Prostate gland (tissue), 2 donors: Measurements from ENCODE around the gene STING1. TPM values are rescaled to one million over a fixed set of nuclear protein-coding genes. Genes with fewer than 3 reads are reported as not detected.
"Not testable (repeated sequence)": the region's sequence is repeated elsewhere in the genome, so short reads cannot be mapped to it uniquely, and the experiment has no call there.

Source experiments
- DNase-seq: peaks from one replicate; pipeline ENCODE4 v3.0.0-alpha.2; 2019; ENCODE audit warnings: low spot score
- H3K27ac ChIP-seq, 2 donors: fragments of 200-600 bp; sonication (generic); 2 replicates each; pipeline ENCODE4 v1.5.1; 2017 to 2019
- H3K27me3 ChIP-seq: fragments of 200-600 bp; sonication (generic); replicated peaks from 2 replicates; pipeline ENCODE4 v1.5.1; 2019; ENCODE audit not compliant: insufficient read depth
- H3K36me3 ChIP-seq, 2 donors: fragments of 200-600 bp; sonication (generic); 1 replicate in 1 of 2; 2 replicates in 1 of 2; pipeline versions ENCODE4 v1.5.1 to v1.8.1; 2017 to 2019
- H3K4me1 ChIP-seq: fragments of 200-600 bp; sonication (generic); replicated peaks from 2 replicates; pipeline ENCODE4 v1.5.1; 2019
- H3K4me3 ChIP-seq, 2 donors: fragments of 200-600 bp; sonication (generic); 2 replicates each; pipeline ENCODE4 v1.5.1; 2017 to 2019
- H3K9me3 ChIP-seq: fragments of 200-600 bp; sonication (generic); 2 replicates; pipeline ENCODE4 v1.5.1; 2017
- CTCF ChIP-seq, 4 experiments: fragments of 200-600 bp in 2 of 4; fragments of 450-650 bp in 2 of 4; sonication (generic) in 2 of 4; IDR thresholded peaks; 1 replicate in 3 of 4; 2 replicates in 1 of 4; pipeline ENCODE4 v1.5.1; 2016 to 2019; ENCODE audit warnings: antibody characterized with exemption in 4 of 4, mild to moderate bottlenecking in 2 of 4, moderate library complexity in 2 of 4
- POLR2A ChIP-seq: fragments of 450-650 bp; IDR thresholded peaks from one replicate; pipeline ENCODE4 v1.6.1; 2016; ENCODE audit warnings: antibody characterized with exemption, mild to moderate bottlenecking
- POLR2AphosphoS5 ChIP-seq: sonication (generic); formaldehyde crosslinking; IDR thresholded peaks from one replicate; pipeline ENCODE4 v1.6.1; 2017; ENCODE audit warnings: antibody characterized with exemption
- WGBS: methylation state at CpG from one replicate; pipeline ENCODE4 v1.1.5; 2018; 5-methylcytosine and 5-hydroxymethylcytosine counted together
- intact Hi-C: fragments of 100-400 bp; cut with DNase I; formaldehyde crosslinking; loops from one replicate; pipeline ENCODE4 v1.14.2; 2022
- total RNA-seq, 2 donors: library from RNA; depleted of rRNA; stranded (reverse); fragments of >200 nt; gene quantifications; one replicate each; pipeline ENCODE4 v1.1.0, GENCODE V29; 2016

Gene STING1
- total RNA-seq, 2 donors from 2014 or later: 33.8 to 59.1 TPM

GRCh38 chr5:139488260-139488659 is 5.7 kb upstream of the STING1 start:
- H3K36me3 ChIP-seq: no peaks in the 10 kb centered on the region
- intact Hi-C loops: no loop called here
- no peaks in the 10 kb centered on the region for H3K9me3 ChIP-seq
- no peak for DNase-seq
- no peaks in the 10 kb centered on the region for H3K27me3 ChIP-seq
- 68% methylated on average over 3 of the region's 3 CpGs for WGBS
- no peak overlapping the region for H3K27ac ChIP-seq
- H3K4me1 ChIP-seq: no peaks in the 10 kb centered on the region
- TF ChIP-seq CTCF (IDR thresholded peaks at IDR 0.05) (no peak), POLR2A (no peak), POLR2AphosphoS5 (no peak)
- no peak overlapping the region for H3K4me3 ChIP-seq

- H3K27ac ChIP-seq: no peak overlapping the region
- TF ChIP-seq POLR2A (no peak), CTCF (IDR thresholded peaks at IDR 0.05) (no peak), POLR2AphosphoS5 (no peak)
- H3K4me3 ChIP-seq: no peak overlapping the region
- no peaks in the 10 kb centered on the region for H3K4me1 ChIP-seq
- no peaks in the 10 kb centered on the region for H3K9me3 ChIP-seq
- intact Hi-C loops: no loop called here
- no peaks in the 10 kb centered on the region for H3K36me3 ChIP-seq
- no peak for DNase-seq
- WGBS: 85% methylated on average over 7 of the region's 7 CpGs
- no peaks in the 10 kb centered on the region for H3K27me3 ChIP-seq
These were observed 3.6 kb upstream of the STING1 start for GRCh38 chr5:139486201-139486600.

- H3K4me3 ChIP-seq: peak overlapping the region in 1 of 2 donors; percentile 31
These were observed 291 bp upstream of the STING1 start for GRCh38 chr5:139482890-139483208.

GRCh38 chr5:139481580-139482049 is 943 bp downstream of the STING1 start:
- TF ChIP-seq CTCF (IDR thresholded peaks at IDR 0.05): peak in 2 of 4 experiments; percentile 7 to 38
- no peak for TF ChIP-seq POLR2AphosphoS5
- Histone ChIP-seq H3K9me3 (no peaks in the 10 kb centered on the region), H3K27ac (peak overlapping the region; percentile 81 to 84), H3K27me3 (no peaks in the 10 kb centered on the region), H3K4me3 (peak overlapping the region; percentile 19 to 31), H3K36me3 (no peaks in the 10 kb centered on the region), H3K4me1 (no peaks in the 10 kb centered on the region)
- DNase-seq: no peak
- intact Hi-C loops: no loop called here
- 45% methylated on average over 5 of the region's 5 CpGs for WGBS

More at GRCh38 chr5:139482890-139483208, 291 bp upstream of the STING1 start:
- H3K9me3 ChIP-seq, intact Hi-C loops, H3K27me3 ChIP-seq, DNase-seq, H3K4me1 ChIP-seq, H3K36me3 ChIP-seq: not testable (repeated sequence)
- WGBS: 70% methylated on average over 6 of the region's 6 CpGs
- H3K27ac ChIP-seq: peak overlapping the region; percentile 81 to 84

GRCh38 chr5:139481122-139481533 is 1.4 kb downstream of the STING1 start:
- peak; percentile 42 for DNase-seq
- intact Hi-C loops: no loop called here
- no peaks in the 10 kb centered on the region for H3K4me1 ChIP-seq
- no peaks in the 10 kb centered on the region for H3K9me3 ChIP-seq
- peak overlapping the region; percentile 81 to 84 for H3K27ac ChIP-seq
- TF ChIP-seq POLR2A (peak; percentile 11), POLR2AphosphoS5 (no peak)
- WGBS: 21% methylated on average over 11 of the region's 12 CpGs
- peak overlapping the region; percentile 19 to 31 for H3K4me3 ChIP-seq
- no peaks in the 10 kb centered on the region for H3K27me3 ChIP-seq
- no peaks in the 10 kb centered on the region for H3K36me3 ChIP-seq

- 98% methylated on average over 4 of the region's 4 CpGs for WGBS
- H3K27me3 ChIP-seq, H3K9me3 ChIP-seq, H3K4me3 ChIP-seq, H3K36me3 ChIP-seq, DNase-seq, H3K4me1 ChIP-seq, H3K27ac ChIP-seq, intact Hi-C loops: not testable (repeated sequence)
These were observed 2.8 kb downstream of the STING1 start for GRCh38 chr5:139479729-139480128.

GRCh38 chr5:139478657-139479423 is 3.7 kb downstream of the STING1 start:
- H3K4me3 ChIP-seq, H3K4me1 ChIP-seq, DNase-seq, H3K27ac ChIP-seq, intact Hi-C loops, H3K36me3 ChIP-seq, H3K27me3 ChIP-seq, H3K9me3 ChIP-seq: not testable (repeated sequence)
- 76% methylated on average over 9 of the region's 9 CpGs for WGBS
